SK-N-DZ (cell line): Measurements from ENCODE around the gene BUD13. TPM values are rescaled to one million over a fixed set of nuclear protein-coding genes. Genes with fewer than 3 reads are reported as not detected.
"Not testable (repeated sequence)": the region's sequence is repeated elsewhere in the genome, so short reads cannot be mapped to it uniquely, and the experiment has no call there.

ENCODE experiments used
- DNase-seq: peaks from one replicate; pipeline ENCODE4 v3.0.0-alpha.2; 2015; ENCODE audit warnings: low spot score
- polyA plus RNA-seq, 2 experiments: library from polyadenylated mRNA; depleted of rRNA; stranded (reverse); fragments of >200 nt; gene quantifications; 2 replicates each; pipeline ENCODE4 v1.2.3, GENCODE V29; 2014

BUD13 gene, protein sequence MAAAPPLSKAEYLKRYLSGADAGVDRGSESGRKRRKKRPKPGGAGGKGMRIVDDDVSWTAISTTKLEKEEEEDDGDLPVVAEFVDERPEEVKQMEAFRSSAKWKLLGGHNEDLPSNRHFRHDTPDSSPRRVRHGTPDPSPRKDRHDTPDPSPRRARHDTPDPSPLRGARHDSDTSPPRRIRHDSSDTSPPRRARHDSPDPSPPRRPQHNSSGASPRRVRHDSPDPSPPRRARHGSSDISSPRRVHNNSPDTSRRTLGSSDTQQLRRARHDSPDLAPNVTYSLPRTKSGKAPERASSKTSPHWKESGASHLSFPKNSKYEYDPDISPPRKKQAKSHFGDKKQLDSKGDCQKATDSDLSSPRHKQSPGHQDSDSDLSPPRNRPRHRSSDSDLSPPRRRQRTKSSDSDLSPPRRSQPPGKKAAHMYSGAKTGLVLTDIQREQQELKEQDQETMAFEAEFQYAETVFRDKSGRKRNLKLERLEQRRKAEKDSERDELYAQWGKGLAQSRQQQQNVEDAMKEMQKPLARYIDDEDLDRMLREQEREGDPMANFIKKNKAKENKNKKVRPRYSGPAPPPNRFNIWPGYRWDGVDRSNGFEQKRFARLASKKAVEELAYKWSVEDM
- 15.4 and 16.3 TPM in 2 replicates for polyA plus RNA-seq (2014; cell fraction: cytosol; rRNA removed)
- 9.9 and 10.9 TPM in 2 replicates for polyA plus RNA-seq (2014; cell fraction: nucleus; rRNA removed)

GRCh38 chr11:116772443-116773202, at the start of gene BUD13:
Gene BUD13, minus strand, starts transcription at chr11:116772987. Its CDS starts 23 bp downstream, at chr11:116772964.
- DNase-seq: peak; percentile 75

GRCh38 chr11:116822575-116822974, 49.8 kb upstream of the BUD13 start:
- no peak for DNase-seq

GRCh38 chr11:116821050-116821918, 48.5 kb upstream of the BUD13 start:
- DNase-seq: no peak

- no peak for DNase-seq
Measured at GRCh38 chr11:116819049-116819448, 46.3 kb upstream of the BUD13 start.

GRCh38 chr11:116814502-116814901, 41.7 kb upstream of the BUD13 start:
- no peak for DNase-seq

DNA sequence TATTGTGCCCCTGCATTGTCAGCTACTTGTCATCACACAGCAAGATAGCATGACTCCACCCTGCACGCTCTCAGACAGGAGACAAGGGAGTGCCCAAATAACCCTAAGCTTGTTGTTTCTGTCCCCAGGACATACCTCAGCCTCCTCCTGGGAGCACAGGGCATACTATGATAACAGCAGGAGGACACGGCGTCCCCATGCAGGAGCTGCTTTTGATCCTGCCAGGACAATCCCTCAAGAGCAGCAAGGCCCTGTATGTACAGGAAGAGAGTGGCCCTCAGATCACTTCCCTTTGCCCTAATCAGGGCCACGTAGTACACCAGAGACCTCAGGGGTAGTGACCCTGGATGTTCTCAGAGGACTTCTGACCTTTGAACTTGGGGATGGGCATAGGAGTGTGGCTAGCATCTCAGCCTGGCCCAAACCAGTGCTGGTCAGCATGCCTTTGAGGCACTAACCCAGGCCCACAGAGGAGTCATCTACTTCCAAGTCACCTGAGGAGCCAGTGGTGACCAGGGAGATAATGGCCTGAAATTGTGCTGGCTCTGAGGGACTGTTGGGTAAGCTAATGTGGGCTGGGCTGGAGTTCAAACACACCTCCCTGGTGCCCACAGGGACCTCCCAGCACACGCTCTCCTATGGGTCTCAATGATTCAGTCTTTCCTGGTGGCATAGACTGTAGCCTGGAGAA, 41.1 kb upstream of the BUD13 start:
- DNase-seq: no peak

DNA sequence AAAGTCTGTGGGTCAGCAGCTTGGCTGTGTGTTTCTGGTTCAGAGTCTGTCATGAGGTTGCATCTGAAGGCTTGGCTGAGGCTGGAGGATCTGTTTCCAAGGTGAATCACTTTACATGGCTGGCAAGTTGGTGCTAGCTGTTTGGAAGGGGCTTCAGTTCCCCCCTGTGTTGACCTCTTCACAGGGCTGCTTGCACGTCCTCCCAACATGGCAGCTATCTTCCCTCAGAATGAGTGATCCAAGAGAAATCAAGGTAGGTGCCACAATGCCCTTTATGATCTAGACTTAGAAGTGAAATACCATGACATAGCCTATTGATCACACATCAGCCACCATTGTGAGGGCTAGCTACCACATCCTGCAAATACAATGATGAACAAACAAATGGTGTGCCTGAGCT, 40.4 kb upstream of the BUD13 start:
- no peak for DNase-seq

- no peak for DNase-seq
Measured at GRCh38 chr11:116812109-116812508, 39.3 kb upstream of the BUD13 start.

DNA sequence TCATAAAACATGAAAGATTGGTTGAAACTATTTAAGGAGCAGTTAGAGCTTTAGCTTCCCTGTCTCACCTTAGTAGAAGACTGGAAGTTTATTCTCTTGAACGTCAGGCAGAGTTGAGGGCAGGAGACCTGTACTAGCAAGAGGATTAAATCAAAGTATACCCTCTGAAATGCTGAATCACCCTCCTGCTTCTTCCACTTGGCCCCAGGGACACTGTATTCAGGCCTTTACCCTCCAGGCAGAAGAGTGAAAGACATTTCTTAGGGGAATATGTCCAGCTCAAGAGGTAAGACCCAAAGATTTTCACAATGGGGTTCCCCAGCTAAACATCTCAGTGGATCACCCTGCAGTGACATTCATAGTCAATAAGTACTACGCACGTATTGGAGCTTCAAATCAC, 38.4 kb upstream of the BUD13 start:
- DNase-seq: no peak

DNA sequence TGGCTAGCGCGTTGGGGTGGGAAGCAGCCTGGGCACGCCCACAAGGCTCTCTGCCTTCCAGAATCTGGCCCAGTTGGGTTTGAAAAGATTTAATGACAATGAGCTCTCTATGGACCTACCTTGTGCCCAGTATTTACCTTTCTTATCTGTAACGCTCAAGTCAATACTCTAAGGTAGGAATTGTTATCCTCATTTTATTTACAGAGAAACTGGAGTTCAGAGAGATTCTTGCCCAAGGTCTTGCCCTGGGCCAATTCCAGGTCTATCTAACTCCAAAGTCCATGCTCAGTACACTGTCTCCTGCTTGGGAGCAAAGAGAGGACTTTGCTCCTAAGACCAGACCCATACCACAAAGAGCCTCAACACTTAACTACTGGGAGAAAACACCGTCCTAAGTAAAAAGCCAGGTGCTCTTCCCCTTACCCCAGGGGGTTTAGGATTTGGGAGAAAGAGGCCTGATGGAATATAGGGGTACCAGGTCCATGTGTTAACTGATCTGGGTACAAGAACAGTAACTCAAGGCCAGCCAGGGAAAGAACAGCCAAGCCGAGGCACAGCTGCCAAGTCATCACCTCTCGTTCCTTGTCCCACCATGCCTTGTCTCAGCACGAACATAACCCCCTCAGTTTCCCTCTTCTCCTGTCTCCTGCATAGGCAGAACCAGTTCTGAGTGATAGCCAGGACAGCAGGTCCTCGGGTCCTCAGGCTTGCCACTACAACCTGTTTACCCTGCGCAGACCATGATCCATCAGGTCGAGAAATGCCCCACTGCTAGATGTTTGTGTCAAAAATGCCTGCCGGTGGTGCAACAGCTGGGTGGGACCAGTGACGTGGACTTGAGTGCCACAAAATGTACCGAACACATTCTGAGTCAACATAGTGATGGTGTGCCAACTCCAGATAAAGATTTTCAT, 35.7 kb upstream of the BUD13 start:
- DNase-seq: no peak

DNA sequence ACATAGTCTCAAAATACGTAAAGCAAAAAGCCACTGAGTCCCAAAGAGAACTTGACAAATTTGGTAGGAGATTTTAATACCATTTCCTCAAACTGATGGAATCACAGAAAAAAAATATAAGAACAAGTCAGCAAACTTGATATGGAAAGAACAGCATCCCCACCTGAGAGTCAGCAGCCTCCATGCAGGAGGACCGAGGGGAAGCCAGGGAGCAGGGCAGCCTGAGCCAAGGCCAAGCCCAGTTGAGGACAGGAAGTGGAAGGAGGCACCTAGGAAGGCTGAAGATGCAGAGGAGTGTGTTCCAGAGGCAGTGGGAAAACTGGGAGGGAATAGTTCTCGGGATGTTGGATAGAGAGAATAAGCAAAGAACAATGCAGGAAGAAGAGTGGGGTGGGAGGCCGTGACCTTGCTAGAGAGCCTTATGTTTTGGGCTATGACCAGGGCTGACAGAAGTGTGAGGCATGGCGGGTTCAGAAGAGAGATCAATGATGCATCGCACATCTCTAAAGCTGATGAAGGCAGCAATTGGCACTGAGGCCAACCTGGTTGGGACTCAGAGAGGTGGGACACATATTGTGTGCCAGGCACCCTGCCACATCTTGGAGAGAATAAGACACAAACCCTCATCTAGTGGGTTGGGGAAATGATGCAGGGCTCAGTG, 34.9 kb upstream of the BUD13 start:
- no peak for DNase-seq

- no peak for DNase-seq
Measured at GRCh38 chr11:116804001-116804400, 31.2 kb upstream of the BUD13 start.

- DNase-seq: not testable (repeated sequence)
Measured at GRCh38 chr11:116801662-116802061, 28.9 kb upstream of the BUD13 start.

DNA sequence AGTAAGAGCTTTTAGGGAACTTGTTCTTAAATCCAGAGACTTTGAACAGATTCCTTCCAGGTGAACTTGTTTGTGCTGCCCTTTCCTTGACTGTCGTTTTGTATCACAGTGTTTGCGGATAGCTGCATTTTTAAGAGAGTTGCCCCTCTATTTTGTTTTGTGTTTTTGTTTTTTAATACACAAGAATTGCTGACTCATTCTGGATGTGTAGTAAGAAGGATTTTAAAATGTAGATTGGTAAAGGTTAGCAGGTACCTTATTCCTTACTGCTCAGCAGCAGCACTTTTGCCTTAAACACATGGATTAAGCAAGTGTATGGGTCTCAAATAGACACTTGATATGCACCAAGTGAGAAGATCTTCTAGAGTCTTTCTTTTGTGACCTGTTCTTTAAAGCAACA, 27.8 kb upstream of the BUD13 start:
- DNase-seq: no peak

GRCh38 chr11:116798368-116798767, 25.6 kb upstream of the BUD13 start:
- DNase-seq: no peak

- no peak for DNase-seq
Measured at GRCh38 chr11:116797816-116798215, 25.0 kb upstream of the BUD13 start.

- DNase-seq: no peak
Measured at GRCh38 chr11:116796548-116796947, 23.8 kb upstream of the BUD13 start.

DNA sequence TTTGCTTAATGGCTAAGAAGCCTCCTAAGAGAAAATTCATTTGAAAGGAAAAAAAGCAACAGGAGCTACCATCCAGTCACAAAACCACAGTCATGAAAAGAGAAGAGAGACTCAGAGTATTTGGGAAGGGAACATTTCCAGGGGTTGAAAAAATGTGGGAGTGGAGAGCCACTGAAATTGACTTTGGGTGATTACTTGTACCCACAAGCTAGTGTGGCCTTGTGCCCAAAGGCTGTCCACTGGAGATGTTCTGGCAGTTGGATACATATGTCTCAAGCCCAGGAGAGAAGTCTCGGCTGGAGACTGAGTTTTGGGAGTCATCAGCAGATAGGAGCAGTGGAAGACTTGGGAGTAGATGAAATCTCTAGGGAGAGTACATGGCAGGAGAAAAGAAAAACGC, 22.1 kb upstream of the BUD13 start:
- DNase-seq: no peak

- peak; percentile 43 for DNase-seq
Measured at GRCh38 chr11:116793772-116794097, 20.9 kb upstream of the BUD13 start.
